T-helper 2 cell treated with Interferon-gamma antibody and Interleukin-4, amounts not matched to agents 5 μg/mL and 100 μg/mL, for 36 hours (primary cell): ENCODE data around the gene RASA1.

Experiments
- DNase-seq: peaks from one replicate; pipeline ENCODE4 v3.0.0; 2021; ENCODE audit warnings: low spot score
- H3K27ac Mint-ChIP-seq: one replicate; pipeline ENCODE4 v1.8.0; 2021; ENCODE audit warnings: mild to moderate bottlenecking, mixed read lengths
- H3K27me3 Mint-ChIP-seq: one replicate; pipeline ENCODE4 v1.8.0; 2021; ENCODE audit warnings: low read depth, mixed read lengths
- H3K36me3 Mint-ChIP-seq: one replicate; pipeline ENCODE4 v1.8.0; 2021; ENCODE audit warnings: low read depth, mixed read lengths
- H3K4me1 Mint-ChIP-seq: one replicate; pipeline ENCODE4 v1.8.0; 2021; ENCODE audit warnings: low read depth, mixed read lengths
- H3K4me3 Mint-ChIP-seq: one replicate; pipeline ENCODE4 v1.8.0; 2022; ENCODE audit warnings: mild to moderate bottlenecking, moderate library complexity, mixed read lengths
- H3K9me3 Mint-ChIP-seq: one replicate; pipeline ENCODE4 v1.8.0; 2021; ENCODE audit warnings: mixed read lengths

Gene RASA1

GRCh38 chr5:87437724-87438123 is 170.0 kb downstream of the RASA1 start:
- no peak overlapping the region for H3K4me3 Mint-ChIP-seq
- no peaks in the 10 kb centered on the region for H3K9me3 Mint-ChIP-seq
- peaks cover 13% of the 10 kb centered on the region for H3K4me1 Mint-ChIP-seq
- H3K36me3 Mint-ChIP-seq = no peaks in the 10 kb centered on the region
- no peak for DNase-seq
- peaks cover 5% of the 10 kb centered on the region for H3K27me3 Mint-ChIP-seq
- no peak overlapping the region for H3K27ac Mint-ChIP-seq

GRCh38 chr5:87438231-87438630 is 170.5 kb downstream of the RASA1 start:
- peaks cover 10% of the 10 kb centered on the region for H3K27me3 Mint-ChIP-seq
- no peak overlapping the region for H3K4me3 Mint-ChIP-seq
- H3K4me1 Mint-ChIP-seq = peaks cover 13% of the 10 kb centered on the region
- DNase-seq = no peak
- H3K36me3 Mint-ChIP-seq = no peaks in the 10 kb centered on the region
- no peaks in the 10 kb centered on the region for H3K9me3 Mint-ChIP-seq
- no peak overlapping the region for H3K27ac Mint-ChIP-seq
